GM19240 (cell line): Measurements from ENCODE around the gene BLTP3A.
"Not testable (repeated sequence)": the region's sequence is repeated elsewhere in the genome, so short reads cannot be mapped to it uniquely, and the experiment has no call there.

Experiments used
- DNase-seq: peaks from one replicate; pipeline ENCODE4 v3.0.0; 2011; ENCODE audit warnings: low spot score; ENCODE audit not compliant: insufficient read length

BLTP3A gene, protein sequence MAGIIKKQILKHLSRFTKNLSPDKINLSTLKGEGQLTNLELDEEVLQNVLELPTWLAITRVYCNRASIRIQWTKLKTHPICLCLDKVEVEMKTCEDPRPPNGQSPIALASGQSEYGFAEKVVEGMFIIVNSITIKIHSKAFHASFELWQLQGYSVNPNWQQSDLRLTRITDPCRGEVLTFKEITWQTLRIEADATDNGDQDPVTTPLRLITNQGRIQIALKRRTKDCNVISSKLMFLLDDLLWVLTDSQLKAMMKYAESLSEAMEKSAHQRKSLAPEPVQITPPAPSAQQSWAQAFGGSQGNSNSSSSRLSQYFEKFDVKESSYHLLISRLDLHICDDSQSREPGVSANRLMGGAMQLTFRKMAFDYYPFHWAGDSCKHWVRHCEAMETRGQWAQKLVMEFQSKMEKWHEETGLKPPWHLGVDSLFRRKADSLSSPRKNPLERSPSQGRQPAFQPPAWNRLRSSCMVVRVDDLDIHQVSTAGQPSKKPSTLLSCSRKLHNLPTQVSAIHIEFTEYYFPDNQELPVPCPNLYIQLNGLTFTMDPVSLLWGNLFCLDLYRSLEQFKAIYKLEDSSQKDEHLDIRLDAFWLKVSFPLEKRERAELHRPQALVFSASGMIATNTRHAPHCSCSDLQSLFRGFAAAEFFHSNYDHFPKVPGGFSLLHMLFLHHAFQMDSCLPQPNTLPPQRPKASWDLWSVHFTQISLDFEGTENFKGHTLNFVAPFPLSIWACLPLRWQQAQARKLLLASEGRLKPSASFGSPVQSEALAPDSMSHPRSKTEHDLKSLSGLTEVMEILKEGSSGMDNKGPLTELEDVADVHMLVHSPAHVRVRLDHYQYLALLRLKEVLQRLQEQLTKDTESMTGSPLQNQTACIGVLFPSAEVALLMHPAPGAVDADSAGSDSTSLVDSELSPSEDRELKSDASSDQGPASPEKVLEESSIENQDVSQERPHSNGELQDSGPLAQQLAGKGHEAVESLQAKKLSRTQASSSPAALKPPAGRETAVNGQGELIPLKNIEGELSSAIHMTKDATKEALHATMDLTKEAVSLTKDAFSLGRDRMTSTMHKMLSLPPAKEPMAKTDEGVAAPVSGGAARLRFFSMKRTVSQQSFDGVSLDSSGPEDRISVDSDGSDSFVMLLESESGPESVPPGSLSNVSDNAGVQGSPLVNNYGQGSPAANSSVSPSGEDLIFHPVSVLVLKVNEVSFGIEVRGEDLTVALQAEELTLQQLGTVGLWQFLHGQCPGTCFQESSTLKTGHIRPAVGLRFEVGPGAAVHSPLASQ (N-terminal part only)

DNA sequence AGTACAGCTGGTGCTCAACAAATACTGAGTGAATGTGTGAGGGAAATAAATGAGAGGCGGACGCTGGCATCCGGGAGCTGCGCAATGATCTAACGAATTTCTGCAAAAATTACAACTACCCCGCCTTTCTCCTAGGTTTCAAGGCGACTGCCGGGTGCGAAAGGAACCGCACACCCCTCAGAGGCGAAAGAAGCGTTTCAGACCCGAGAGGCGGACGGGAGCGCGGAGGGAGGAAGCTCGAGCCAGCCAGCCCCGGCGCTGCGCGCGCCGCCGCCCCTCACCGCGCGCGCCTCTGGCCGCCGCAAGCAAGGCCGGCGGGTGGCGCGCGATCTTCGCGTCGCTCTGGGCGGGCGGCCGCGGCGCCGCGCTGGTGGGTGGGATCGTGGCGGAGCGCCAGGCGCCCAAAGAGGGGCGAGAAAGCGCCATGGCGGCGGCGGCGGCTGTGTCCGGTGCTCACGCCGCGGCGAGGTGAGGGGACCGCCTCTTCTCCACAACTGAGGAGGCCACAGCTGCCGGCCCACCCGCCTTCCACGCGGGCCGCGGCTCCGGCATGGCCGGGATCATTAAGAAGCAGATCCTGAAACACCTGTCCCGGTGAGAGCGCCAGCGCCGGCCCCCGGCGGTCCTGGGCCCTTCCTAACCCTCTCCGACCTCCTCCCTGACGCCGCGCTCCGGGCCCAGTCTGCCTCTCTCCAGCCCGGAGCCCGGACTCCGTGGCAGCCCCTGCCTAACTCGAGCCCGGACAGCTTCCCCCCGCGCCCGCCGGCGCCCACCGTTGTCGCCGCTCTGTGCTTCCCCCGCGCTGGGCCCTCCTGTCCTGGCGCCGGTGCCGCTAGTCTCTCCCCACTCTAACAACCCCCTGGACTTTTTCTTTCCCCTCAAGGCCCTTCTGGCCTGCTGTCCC lies at the start of gene BLTP3A:
BLTP3A (plus strand) TSS at position 383 of the 904 bp plus-strand sequence; CDS start at position 551, 168 bp downstream.
- peak; percentile 96 for DNase-seq

DNA sequence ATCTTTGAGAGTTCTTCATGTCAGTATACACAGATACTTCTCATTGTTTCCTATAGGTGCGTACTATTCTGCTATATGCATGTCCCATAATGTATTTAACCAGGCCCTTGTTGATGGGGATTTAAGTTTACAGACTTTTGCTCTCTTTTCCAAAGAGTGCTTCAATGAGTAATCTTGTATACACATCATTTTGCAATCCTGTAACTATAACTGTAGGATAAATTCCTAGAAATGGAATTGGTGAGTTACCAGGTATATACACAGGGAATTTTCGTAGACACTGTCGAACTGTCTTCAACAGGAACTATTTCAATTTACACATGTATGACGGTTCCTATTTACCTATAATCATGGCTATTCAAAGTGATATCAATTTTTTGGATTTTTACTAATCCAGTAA lies 49.8 kb upstream of the BLTP3A start:
- DNase-seq, result no peak

DNA sequence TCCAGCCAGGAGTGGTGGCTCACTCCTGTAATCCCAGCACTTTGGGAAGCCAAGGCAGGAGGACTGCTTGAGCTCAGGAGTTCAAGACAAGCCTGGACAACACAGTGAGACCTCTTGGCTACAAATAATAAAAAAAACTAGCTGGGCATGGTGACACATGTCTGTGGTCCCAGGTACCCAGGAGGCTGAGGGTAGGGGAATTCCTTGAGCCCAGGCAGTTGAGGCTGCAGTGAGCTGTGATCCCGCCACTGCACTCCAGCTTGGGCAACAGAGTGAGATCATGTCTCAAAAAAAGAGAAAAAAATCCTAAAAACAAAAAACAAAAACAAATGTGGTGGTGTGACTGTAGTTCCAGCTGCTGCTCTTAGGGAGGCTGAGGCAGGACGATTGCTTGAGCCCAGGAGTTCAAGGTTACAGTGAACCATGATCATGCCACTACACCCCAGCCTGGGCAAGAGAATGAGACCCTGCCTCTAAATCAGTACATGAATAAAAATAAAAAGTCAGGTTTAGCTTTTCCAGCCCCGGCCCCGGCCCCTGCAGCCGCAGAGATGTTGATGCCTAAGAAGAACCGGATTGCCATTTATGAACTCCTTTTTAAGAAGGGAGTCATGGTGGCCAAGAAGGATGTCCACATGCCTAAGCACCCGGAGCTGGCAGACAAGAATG lies 48.1 kb upstream of the BLTP3A start:
- DNase-seq, result no peak

DNA sequence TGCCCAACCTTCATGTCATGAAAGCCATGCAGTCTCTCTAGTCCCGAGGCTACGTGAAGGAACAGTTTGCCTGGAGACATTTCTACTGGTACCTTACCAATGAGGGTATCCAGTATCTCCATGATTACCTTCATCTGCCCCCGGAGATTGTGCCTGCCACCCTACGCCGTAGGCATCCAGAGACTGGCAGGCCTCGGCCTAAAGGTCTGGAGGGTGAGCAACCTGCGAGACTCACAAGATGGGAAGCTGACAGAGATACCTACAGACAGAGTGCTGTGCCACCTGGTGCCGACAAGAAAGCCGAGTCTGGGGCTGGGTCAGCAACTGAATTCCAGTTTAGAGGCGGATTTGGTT lies 47.6 kb upstream of the BLTP3A start:
- DNase-seq, result not testable (repeated sequence)

DNA sequence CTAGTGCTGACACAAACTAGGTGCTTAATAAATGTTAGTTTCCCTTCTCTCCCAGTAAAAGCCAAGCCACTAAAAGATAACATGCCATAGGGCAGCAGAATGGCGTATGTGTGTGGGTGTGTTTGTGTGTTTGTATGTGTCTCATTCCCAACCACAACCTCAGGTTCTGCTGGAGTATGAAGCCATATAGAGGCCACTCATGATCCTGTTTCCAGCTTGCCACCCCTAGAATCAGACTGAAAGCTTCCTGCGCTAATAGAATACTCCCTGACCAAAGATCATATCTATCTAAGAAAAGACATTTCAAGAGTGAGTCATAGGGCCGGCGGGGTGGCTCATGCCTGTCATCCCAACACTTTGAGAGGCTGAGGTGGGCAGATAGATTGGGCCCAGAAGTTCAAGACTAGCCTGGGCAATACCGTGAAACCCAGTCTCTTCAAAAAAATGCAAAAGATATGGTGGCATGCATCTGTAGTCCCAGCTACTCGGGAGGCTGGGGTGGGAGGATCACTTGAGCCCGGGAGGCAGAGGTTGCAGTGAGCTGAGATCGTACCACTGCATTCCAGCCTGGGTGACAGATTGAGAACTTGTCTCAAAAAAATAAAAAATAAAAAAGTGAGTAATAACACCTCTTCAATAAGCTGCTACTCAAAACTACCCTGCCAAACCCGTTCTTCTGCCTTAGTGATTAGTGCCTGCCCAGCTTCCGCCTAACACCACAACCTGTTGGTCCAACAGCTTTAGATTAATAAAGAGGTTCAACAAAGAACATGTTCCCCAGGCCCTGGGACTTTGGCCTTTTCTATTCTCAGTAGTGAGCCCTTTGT lies 46.4 kb upstream of the BLTP3A start:
- no peak for DNase-seq

DNA sequence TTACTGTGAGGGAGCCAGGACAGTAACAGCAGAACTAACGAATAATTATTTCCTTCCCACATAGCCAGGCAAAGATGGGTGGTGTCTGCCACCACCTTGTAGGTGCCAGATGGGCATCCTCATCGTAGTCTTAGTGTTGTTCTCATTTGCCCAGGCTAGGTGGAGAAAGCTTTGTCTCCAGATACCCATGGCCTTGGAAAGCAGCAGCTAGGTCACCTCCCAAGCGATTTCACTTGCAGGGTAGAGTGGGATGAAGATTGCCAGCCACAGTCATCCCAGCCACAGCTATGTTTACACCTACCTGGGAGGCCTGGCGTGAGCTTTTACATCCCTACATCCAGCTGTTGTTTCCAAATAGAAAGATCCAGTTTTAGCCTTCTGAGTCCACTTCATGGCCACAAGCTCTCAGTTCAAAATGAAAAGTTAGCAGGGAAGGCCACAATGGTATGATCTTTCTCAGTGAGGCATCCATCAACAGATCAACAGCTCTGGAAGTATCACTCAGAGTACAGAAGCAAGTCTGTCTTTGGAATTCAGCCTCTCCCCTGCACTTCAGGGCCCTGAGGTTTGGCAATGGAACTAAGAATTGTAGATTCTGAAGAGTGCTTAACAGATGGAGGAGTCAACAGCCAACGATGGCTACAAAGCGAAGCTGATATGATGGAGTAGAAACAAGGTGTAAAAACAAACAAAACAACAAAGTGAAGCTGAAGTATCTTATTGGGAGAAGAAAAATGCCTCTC lies 45.6 kb upstream of the BLTP3A start:
- no peak for DNase-seq

DNA sequence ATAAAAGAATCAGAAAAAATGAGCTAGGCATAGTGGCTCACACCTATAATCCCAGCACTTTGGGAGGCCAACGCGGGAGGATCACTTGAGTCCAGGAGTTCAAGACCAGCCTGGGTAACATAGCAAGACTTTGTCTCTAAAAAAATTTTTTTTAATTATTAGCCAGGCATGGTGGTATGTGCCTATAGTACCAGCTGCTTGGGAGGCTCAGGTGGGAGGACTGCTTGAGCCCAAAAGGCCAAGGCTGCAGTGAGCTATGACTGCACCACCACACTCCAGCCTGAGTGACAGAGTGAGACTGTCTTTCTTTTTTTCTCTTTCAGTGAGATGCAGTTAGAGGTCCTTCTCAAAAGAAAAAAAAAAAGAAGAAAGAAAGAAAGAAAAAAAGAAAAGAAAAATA lies 43.1 kb upstream of the BLTP3A start:
- DNase-seq, result no peak

DNA sequence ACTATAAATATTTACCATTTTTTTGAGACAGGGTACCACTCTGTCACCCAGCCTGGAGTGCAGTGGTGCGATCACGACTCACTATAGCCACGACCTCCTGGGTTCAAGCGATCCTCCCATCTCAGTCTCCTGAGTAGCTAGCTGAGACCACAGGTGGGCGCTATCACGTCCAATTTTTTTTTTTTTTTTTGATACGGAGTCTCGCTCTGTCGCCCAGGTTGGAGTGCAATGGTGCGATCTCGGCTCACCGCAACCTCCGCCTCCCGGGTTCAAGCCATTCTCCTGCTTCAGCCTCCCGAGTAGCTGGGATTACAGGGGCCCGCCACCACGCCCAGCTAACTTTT lies 35.4 kb upstream of the BLTP3A start:
- not testable (repeated sequence) for DNase-seq

DNA sequence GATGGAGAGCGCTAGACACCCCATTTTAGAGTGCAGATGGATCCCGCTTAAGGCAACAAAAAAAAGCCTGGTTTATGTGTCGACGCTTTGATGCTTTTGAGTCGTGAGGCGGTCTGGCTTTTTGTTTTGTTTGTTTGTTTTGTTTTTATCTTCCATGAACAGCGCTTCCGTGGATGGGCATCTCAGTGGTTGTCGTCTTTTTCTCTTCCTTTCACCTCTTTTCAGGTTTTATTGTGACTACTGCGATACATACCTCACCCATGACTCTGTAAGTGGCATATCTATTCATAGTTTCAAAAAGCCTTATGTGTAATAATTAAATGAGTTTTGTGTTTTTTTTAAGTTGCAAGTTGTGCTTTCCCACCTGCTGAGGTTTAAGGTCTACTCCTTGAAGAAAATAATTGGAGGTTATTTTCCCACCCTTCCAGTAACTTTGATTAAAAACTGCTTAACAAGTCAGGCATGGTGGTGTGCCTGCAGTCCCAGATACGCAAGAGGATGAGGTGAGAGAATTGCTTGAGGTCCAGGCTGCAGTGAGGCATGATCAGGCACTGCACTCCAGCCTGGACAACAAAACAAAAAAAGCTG lies 34.1 kb upstream of the BLTP3A start:
- no peak for DNase-seq

DNA sequence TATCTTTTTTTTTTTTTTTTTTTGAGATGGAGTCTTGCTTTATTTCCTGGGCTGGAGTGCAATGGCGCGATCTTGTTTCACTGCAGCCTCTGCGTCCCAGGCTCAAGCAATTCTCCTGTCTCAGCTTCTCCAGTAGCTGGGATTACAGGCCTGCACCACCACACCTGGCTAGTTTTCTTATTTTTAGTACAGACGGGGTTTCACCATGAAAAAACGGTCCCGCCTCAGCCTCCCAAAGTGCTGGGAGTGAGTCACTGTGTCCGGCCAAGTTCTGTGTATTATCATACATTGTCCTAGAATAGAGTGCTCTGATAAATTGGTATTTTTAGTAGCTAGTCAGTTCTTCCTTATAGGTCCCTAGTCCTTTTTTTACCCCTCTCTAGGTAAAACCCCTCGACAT lies 31.8 kb upstream of the BLTP3A start:
- no peak for DNase-seq

DNA sequence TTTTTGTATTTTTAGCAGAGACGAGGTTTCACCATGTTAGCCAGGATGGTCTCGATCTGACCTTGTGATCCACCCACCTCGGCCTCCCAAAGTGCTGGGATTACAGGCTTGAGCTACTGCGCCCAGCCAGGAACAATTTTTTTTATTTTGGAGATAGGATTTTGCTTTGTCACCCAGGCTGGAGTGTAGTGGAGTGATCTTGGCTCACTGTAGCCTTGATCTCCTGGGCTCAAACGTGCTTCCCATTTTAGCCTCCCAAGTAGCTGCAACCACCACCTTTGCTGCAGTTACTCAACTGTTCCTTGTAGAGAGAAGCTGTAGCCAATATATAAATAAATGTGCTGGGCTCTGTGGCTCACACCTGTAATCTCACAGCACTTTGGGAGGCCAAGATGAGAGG lies 30.2 kb upstream of the BLTP3A start:
- not testable (repeated sequence) for DNase-seq

DNA sequence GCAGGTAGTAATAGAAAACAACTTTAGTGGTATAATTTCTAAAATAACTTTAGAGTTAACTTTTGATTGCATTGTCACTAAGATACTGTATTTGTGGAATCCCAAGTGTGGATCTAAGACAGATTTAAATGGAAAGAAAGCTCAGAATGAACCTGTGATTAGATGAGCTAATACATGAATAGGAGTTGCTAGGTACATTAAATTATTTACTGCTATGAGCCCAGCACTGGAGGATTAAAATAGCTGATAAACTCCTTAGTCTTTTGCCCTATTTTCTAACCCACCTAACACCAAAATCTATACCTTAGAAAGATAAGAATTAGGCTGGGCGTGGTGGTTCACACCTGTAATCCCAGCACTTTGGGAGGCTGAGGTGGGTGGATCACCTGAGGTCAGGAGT lies 23.7 kb upstream of the BLTP3A start:
- no peak for DNase-seq

DNA sequence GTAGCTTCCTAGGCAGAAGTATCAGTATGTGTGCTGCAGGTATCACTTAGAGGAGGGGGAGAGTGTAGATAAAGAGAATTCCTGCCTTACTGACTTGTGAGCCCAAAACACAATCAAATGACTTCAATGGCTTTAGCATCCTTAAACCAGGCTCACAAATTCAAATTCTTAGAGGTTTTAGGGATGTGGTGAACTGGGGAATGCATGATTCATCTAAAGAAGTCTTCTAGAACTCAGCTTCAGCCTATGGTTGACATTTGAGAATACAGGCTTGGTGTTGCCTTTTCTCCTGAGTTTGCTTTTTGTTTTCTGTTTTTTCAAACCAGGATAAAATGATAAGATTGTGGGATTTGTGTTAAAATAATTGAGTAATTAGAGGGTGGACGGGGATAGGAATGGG lies 20.2 kb upstream of the BLTP3A start:
- DNase-seq, result no peak

DNA sequence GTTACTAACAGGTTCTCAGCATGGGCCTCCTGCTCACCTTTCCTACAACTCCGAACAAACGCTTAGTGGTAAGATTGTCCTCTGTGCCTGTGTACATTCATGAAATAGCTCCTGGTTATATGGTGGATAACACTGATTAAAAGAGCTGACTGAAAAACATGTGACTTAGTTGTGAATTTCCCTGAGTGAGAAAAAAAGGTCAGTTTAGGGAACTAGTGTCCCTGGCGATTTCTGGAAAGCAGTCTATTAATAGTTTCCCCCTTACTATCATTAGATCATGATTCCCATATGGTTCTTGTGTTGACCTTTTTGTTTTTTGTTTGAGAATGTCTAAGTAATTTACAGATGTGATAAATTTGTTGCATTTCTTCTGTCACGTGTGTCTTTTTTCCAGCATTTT lies 18.9 kb upstream of the BLTP3A start:
- no peak for DNase-seq

DNA sequence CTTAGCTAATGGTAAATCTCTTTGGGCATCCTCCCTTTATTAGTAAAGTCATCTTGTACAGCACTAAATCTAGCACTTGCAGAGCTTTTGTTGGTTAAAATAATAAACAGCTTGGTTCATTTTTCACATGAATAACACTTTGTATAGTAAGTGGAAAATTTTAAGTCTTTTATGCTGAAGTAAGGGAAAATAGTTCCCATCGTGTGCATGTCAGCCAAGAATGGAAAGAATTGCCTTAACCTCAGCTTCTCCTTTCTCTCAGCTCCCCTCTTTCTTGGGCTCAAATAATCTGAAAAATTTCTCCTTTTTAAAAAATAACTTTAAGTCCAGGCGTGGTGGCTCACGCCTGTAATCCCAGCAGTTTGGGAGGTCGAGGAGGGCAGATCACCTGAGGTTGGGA lies 18.0 kb upstream of the BLTP3A start:
- no peak for DNase-seq

DNA sequence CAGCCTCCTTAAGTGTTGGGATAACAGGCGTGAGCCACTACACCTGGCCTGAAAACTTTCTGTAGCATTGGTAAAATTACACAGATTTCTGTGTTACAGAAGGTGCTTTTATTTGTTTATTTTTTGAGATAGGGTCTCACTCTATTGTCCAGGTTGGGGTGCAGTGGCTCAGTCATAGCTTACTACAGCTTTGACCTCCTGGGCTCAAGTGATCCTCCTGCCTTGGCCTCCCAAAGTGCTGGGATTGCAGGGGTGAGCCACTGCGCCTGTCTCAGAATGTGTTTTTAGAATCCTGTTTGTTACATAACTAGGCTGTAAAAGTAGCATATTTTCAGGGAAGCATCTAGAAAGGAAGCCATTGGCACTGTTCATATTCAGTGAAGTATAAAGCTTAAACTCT lies 16.9 kb upstream of the BLTP3A start:
- DNase-seq, result no peak

DNA sequence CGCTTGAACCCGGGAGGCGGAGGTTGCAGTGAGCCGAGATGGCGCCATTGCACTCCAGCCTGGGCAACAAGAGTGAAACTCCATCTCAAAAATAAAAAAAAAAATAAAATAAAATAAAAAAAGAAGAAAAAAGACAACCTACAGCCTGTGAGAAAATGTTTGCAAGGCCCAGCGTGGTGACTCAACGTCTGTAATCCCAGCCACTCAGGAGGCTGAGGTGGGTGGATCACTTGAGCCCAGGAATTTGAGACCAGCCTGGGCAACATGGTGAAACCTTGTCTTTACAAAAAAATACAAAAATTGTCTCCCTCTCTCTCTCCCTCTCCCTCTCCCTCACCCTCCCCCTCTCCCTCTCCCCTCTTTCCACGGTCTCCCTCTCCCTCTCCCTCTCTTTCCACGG lies 6.5 kb upstream of the BLTP3A start:
- not testable (repeated sequence) for DNase-seq

DNA sequence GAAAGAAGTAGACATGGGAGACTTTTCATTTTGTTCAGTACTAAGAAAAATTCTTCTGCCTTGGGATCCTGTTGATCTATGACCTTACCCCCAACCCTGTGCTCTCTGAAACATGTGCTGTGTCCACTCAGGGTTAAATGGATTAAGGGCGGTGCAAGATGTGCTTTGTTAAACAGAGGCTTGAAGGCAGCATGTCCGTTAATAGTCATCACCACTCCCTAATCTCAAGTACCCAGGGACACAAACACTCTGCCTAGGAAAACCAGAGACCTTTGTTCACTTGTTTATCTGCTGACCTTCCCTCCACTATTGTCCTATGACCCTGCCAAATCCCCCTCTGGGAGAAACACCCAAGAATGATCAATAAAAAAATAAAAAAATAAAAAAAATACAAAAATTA lies 4.7 kb upstream of the BLTP3A start:
- not testable (repeated sequence) for DNase-seq
